HG03175 (cell line): Measurements from ENCODE around the gene CDH23.

Source experiments
- ATAC-seq: cut with Tn5 transposase; IDR thresholded peaks from one replicate; pipeline ENCODE4 v1.9.1; 2021; ENCODE audit warnings: mild to moderate bottlenecking, moderate library complexity; ENCODE audit not compliant: unreplicated experiment

The CDH23 gene

DNA sequence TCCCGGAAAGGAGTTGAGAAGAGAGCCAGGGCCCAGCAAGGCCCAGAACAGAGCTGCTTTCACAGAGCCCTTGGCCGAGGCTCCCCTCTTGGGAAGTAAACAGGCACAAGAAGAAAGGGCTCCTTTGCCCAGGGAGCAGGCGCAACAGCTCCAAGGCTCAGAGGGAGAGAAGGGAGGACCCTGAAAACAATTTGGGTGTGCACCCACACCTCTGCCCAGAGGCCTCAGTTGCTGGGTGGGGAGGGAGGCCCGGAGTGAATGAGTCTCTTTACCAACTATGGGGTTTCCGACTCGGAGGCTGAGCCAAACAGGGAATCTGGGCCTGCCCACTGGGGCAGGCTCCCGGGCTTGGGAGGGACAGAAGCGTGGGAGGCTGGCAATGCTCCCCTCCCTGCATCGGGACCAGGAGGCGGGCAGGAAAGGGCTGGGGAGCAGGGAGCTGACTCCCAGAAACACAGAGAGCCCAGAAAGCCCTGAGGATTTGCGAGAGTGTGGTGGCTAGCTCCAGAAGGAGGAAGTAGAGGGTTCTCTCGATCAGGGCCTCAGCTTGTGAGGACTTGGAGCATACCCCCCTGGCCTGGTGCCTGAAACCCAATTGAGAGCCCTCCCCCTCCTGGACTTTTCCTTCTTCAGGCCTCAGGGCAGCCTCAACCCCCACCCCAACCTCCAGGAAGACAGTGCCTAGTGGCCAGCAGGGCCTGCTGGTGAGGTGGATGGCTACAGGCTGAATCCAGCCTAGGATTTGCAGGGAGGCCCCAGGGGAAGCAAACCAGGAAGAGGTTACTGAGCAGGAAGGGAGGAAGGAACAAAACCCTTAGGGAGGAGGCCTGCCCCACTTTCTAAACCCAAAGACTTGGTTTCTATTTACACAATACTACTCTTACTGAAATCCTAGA lies 316.7 kb downstream of the CDH23 start:
- no peak for ATAC-seq

DNA sequence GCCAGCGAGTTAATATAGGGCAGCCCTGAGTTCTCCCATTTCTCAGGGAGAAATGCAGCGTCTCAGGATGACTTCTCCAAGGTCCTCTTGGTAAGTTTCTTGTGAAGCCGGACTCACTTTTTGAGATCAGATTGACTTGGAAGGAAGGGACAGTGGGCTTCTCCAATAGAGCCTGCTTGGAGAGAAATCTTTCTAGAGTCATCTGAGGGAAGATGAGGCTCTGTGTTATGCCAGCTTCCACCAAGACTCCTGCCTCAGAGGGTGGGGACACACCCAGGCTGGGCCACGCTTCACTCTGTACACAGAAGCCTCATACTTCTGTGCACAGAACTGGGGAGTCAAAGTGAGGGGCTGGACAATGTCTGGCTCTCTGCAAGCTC lies 317.3 kb downstream of the CDH23 start:
- no peak for ATAC-seq

DNA sequence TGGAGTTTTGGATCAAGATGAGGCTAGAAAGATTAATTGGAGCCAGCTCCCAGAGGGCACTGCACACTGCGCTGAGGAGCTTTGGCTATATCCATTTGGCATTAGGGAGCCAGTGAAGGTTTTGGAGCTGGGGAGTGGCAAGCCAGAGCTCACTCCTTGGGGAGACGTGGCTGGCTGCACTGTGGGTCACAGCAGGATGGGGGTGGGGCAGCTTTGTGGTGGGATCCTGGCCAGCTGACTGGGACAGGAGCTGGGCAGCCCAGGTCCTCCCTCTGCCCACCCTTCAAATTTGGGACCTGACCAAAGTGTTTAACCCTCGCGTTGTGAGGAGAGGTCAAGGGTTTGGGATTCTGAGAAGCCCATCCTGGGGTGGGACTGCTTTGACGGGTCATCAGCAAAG lies 317.9 kb downstream of the CDH23 start:
- ATAC-seq = no peak

DNA sequence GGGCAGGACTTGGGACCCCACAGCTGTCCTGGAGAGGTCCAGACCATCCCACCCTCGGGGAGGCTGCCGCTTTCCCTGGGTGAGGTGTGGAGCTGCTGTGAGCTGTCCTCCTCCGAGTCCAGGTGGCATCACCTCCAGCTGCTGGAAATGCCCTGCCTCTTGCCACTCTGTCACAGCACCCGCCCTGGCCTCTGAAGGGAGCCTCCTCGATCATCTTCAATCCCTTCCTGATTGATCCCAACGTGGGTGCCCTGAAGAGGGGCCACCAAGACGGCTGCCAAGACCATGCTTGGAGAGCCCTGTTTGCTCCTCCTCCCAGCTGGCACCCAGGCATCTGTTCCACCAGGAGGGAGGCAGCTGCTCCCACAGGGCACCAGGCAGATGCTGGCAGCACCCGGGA lies 318.3 kb downstream of the CDH23 start:
- ATAC-seq = no peak

DNA sequence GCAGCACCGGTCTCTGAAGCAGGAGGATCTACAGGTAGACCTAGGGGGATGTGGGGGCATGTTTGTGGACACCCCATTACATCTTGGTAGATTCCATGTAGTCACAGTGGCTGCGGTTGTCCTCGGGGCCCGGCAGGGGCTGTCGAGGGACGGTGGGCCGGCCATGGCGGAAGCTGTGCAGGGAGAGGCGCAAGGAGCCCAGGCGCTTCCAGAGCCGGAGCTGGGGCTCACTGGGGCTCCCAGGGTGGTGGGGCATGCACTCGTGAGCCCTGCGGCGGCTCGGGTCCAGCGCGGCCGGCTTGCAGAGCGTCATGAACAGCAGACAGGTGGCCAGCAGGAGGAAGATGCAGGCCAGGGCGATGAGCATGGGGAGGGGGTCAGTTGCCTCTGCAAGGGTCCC lies 319.1 kb downstream of the CDH23 start:
- ATAC-seq = no peak

- no peak for ATAC-seq
Observed at GRCh38 chr10:71716426-71716825, 319.7 kb downstream of the CDH23 start.

DNA sequence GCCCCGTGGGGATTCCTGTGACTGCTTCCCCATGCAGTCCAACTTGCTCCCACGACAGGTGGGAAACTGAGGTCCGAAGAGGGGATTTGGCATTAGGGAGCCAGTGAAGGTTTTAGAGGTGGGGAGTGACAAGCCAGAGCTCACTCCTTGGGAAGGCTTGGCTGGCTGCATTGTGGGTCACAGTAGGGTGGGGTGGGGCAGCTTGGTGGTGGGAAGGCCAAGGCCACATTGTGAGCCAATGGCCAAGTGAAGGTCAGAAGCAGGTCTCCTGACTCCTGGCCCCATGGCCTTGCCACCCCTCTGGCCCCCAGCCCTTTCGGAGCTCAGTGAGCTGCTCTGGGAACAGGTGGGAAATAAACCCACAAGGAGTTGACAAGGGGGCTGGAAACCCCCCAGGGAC lies 320.3 kb downstream of the CDH23 start:
- no peak for ATAC-seq

DNA sequence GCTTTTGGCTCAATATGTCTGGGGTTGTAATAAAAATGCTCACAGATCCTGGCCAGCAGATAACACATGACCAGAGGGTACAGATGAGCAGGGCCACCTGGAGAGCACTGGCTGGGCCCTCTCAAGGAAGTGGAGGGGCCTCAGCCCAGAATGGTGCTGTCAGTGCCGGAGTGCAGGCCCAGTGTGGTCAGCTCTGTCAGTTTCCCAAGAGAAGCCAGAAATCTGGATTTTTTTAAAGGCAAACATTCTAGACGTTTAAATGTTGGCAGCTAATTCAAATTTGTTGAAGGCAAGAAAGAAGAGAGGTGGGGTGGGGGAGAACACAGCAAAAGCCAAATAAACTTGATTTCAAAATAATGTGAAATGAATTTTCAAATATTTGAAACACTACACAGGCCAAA lies 320.8 kb downstream of the CDH23 start:
- no peak for ATAC-seq

DNA sequence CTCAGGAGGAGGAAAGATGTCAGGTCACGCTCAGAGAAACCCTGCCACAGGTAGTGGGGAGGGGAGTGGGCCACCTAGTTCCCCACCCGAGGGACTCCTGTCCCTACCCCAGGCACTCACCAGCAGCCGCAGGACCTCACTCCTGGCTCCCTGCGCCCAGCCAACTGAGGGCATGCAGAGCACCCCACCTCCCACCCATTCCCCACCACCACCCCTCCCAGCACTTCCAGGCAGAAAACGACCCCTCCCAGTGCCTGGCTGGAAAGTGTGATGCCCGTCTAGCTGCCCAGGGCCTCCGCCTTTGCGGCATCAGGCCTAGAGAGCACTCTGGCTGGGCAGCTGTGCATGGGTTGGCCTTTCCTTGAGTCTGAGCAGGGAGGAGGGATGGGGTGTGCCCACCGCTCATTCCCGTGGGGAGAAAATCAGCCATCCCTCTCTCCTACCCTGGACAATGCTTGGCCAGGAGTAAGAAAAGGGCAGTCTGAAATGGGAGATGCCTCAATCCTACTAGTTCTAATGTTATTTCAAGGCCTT lies 321.5 kb downstream of the CDH23 start:
- no peak for ATAC-seq

DNA sequence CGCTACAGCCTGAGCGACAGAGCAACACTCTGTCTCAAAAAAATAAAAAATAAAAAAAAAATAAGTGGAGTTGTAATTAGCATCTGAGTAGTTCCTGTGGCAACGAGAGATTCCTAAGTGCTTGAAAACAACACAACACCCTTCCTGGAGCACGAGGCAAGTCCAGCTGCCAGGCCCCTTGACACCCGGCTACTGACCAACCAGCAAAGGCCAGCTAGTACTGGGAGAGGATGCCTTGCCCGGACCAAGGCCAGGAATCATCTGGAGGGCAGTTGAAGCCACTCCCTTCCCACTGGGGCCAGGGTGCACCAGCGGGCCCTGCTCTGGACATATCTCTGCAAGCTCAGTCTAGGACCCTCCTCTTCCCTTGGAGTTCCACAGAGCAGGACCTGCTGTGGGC lies 322.3 kb downstream of the CDH23 start:
- ATAC-seq = no peak

- no peak for ATAC-seq
Observed at GRCh38 chr10:71719464-71720201, 322.9 kb downstream of the CDH23 start, which contains the start of gene C10orf105. Gene C10orf105, minus strand, starts transcription at chr10:71719778. Its CDS starts 3,441 bp downstream, at chr10:71716337.

- ATAC-seq = no peak
Observed at GRCh38 chr10:71720288-71720687, 323.6 kb downstream of the CDH23 start.

- ATAC-seq = no peak
Observed at GRCh38 chr10:71721313-71721712, 324.6 kb downstream of the CDH23 start.

DNA sequence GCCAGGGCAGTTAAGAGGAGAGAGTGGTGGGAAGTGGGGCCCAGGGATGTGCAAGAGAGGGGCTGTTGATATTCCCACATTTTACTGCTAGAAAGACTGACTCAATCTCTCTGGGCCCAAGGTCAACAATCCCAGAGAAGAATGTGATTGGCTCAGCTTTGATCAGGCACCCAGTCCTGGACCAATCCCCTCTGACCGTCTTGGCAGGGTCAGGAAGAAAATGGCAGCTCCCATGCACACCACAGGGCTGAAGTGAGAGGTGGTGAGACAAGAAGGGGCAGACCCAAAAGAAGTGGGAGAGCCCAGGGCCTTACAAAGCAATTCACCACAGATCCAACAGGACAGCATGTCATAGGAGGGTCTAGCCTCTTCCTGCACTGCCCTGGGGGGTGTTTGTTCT lies 326.1 kb downstream of the CDH23 start:
- ATAC-seq = no peak

GRCh38 chr10:71723311-71723710 lies 326.6 kb downstream of the CDH23 start:
- no peak for ATAC-seq

GRCh38 chr10:71724539-71724938 lies 327.8 kb downstream of the CDH23 start:
- no peak for ATAC-seq

DNA sequence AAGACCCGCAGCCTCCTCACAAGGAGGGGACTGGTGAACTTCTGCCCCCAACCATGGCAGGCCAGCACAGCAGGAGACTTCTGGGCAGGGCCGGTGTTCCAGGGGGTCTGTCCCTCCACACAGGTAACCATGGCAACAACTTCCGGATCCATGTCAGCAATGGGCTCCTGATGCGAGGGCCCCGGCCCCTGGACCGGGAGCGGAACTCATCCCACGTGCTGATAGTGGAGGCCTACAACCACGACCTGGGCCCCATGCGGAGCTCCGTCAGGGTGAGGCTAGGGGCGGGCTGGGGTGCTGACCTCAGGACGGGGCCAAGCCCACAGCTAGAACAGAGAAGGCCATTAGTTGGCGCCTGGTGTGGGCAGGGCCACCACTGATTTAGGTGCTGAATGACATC lies 328.5 kb downstream of the CDH23 start:
- no peak for ATAC-seq

DNA sequence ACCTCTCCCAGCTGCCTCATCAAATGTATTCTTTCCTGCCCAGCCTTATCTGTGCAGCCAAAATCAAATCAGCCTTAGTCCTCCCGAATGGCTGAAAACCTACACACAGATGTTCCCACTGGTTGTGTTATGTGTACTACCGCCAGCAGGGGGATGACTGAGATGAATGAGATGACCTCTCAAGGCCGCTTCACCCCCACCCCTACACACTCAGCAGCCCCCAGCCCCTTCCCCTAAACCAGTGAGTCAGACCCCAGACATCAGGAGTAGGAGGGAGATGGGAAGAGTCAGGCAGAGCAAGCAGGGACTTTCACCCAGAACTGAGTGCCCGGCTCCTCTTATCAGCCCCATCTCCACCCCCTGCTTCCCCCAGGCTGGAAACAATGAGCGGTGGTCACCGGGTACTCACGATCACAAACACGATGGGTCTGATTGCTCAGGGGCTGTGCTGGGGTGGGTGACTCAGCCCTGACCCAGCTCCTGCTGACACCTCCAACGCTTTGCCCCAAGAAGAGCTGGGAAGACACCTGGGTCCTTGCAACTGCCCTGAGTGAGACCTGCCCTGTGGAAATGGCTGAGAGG lies 329.4 kb downstream of the CDH23 start:
- ATAC-seq = no peak

GRCh38 chr10:71726580-71727104 lies 329.9 kb downstream of the CDH23 start:
- ATAC-seq = no peak

- peak; percentile 51 for ATAC-seq
Observed at GRCh38 chr10:71727105-71727737, 330.5 kb downstream of the CDH23 start.
